G401 (cell line): ENCODE data around the gene HNRNPA1. TPM values are rescaled to one million over a fixed set of nuclear protein-coding genes. Genes with fewer than 3 reads are reported as not detected.
"Not testable (repeated sequence)": the region's sequence is repeated elsewhere in the genome, so short reads cannot be mapped to it uniquely, and the experiment has no call there.

Source experiments
- DNase-seq: peaks from one replicate; pipeline ENCODE4 v3.0.0-alpha.2; 2015; ENCODE audit warnings: low spot score
- in situ Hi-C: cut with HindIII; loops from 2 replicates; pipeline ENCODE4 v1.10.0; 2016; ENCODE audit warnings: low sequenced_read_pairs, mixed read lengths
- total RNA-seq: library from RNA; depleted of rRNA; stranded (reverse); fragments of >200 nt; shearing (Covaris generic); gene quantifications from 2 replicates; pipeline ENCODE4 v1.2.3, GENCODE V29; 2014

Gene HNRNPA1
- total RNA-seq, 1 experiment from 2014 or later: 417 TPM

DNA sequence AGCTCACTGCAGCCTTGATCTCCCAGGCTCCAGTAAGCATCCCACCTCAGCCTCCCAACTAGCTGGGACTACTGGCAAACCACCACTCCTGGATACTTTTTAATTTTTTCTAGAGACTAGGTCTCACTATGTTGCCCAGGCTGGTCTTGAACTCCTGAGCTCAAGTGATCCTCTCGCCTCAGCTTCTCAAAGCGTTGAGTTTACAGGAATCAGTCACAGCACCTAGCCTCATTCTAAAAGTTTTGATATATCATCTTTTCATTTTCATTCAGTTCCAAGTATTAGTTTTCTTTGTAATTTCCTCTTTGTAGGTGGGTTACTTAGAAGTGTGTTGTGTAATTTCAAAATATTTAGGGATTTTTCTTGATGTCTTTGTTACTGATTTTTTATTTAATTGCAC is 10.2 kb upstream of the HNRNPA1 start:
- in situ Hi-C loops: no loop called here
- no peak for DNase-seq

DNA sequence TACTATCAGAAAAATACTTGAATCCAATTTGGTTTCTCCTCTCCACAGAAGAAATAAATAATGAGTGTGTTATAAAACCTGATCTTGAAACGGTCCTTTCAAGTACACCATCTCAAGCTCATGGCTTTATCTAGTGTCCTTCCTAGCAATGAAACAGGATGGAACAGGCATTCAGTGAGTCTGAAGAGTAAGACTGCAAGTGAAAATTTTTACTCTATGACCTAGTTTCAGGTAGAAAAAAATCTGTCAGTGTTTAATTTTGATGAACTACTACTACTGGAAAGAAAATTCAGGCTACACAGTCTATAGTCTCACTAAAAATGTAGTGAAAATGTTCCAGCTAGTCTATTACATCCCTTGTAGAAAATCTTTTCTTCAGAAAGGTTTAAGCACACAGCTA is 8.3 kb upstream of the HNRNPA1 start:
- DNase-seq: no peak
- in situ Hi-C loops: no loop called here

DNA sequence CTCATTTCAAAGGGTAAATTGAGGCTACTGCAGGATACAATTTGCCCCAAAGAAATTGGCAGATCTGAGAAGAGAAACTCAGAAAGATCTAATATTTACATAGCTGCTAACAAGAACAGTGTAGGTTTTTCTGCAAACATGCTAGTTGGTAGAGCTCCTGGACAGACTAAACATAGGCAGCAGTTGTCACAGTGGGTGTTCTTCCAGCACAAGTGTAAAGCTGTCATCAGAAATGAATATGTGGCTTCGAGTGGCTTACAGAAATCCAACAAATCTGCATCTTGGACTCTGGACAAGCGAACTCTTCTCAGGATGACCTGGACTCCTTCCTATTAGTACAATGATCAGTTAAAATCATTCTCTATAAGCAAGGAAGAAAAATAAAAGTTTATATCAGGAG is 6.5 kb upstream of the HNRNPA1 start:
- DNase-seq: peak; percentile 95
- in situ Hi-C loops: no loop called here

DNA sequence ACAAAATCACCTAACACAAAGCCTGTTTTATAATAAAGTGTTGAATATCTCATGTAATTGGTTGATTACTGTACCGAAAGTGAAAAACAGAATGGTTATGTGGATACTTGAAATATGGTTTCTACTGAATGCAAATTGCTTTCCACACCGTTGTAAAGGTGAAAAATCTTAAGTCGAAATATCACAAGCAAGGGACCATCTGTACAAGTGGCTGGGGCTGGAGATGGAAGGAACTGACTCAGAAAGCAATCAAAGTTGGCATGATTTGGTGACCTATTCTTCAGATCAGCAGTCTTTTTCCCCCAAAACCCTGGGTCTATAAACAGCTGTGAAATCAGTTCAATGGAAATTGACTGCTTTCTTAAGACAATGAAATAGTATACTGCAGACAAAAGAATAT is 4.2 kb upstream of the HNRNPA1 start:
- in situ Hi-C loops: no loop called here
- DNase-seq: no peak

DNA sequence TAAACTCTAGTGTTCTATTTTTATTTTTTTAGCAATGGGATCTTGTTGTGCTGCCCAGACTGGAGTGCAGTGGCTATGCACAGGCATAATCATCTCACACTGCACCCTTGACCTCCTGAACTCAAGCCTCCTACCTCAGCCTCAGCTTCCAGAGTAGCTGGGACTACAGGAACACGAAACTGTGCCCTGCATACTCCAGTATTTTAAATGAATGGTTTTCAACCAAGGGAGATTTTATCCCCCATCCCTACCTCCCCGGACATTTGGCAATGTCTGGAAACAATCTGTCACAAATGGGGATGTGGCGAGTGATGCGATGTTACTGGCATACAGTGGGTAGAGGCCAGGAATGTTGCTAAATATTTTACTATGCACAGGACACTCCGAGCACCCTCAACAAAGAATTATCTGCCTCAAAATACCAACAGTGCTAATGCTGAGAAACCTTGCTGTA is 2.7 kb upstream of the HNRNPA1 start:
- DNase-seq: peak; percentile 32
- in situ Hi-C loops: no loop called here

DNA sequence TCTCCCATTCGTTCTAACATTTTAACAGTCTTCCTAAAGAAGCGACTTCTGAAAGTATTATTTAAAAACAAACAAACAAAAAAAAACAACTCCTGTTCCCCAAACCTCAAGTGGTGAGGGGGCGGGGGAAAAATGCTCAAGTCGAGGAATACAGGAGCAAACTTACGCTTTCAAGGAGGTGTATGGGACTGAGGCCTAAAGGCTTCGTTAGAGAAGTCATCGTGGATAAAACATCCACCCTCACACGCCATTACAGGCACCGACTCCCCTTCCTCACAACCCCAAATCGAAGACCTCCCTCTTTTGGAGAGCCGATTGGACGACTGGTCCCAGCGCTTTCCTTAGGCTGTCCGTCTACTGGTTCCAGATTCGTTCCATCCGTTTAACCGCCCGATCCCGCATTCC is 1.3 kb upstream of the HNRNPA1 start:
- no peak for DNase-seq
- in situ Hi-C loops: no loop called here

DNA sequence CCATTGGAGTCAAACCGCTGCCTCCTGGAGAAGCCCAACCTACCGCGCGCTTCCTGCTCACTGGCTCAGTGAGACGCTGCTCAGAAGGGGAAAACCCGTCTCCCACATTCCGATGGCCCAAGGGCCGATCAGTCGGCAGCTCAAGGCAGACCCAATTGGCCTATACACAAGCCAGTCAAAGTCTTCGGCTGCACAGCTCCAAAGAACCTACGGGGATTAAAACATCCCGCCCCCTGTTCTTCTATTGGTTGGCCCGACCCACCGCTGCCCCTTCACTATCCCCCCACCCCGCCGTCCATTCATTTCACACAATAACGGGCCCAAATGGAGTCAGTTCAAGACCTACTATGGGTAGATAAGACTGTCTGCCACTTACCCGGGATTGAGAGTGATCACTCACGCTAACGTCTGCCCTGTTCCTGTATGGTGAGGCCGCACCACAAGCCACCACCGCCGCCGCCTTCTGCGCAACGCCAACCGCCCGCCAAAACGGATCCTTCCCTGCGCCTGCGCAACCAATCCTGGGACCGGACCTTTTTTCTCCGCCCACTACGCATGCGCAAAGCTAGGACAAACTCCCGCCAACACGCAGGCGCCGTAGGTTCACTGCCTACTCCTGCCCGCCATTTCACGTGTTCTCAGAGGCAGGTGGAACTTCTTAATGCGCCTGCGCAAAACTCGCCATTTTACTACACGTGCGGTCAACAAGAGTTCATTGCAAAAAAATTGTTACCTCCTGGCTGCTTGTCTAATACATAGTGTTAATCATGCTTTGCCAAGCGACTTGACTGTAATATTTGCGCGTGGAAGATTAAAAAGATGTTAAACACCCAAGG is 676 bp upstream of the HNRNPA1 start, which contains the start of gene CBX5:
Gene CBX5 (minus strand): TSS at position 491 of the 836 bp plus-strand sequence. CDS start 22,472 bp downstream, outside the sequence.
- peak; percentile 100 for DNase-seq
- in situ Hi-C loops: no loop called here

DNA sequence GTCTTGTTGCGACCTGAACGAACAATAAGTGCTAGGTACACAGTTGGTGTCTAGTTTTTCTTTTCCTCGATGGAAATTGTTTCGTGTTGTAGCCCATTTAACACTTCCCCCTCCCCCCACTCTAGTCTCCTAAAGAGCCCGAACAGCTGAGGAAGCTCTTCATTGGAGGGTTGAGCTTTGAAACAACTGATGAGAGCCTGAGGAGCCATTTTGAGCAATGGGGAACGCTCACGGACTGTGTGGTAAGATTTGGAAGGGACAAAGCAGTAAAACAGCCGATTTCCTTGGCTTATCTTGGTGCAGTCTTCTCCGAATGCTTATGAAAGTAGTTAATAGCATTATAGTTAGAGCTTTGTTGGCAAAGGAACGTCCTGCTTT is 724 bp downstream of the HNRNPA1 start:
- in situ Hi-C loops, DNase-seq: not testable (repeated sequence)

DNA sequence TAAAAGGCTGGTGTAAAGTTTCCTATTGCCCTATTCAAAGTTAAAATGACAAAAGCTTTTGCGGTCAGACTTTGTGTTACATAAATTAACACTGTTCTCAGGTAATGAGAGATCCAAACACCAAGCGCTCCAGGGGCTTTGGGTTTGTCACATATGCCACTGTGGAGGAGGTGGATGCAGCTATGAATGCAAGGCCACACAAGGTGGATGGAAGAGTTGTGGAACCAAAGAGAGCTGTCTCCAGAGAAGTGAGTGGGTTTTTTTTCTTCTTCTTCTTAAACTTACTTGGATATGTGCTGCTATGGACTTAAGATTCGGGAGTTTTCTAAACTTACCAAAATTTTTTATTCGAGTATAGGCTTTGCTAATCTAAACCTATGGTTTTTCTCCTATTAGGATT is 1.2 kb downstream of the HNRNPA1 start:
- in situ Hi-C loops: not testable (repeated sequence)

DNA sequence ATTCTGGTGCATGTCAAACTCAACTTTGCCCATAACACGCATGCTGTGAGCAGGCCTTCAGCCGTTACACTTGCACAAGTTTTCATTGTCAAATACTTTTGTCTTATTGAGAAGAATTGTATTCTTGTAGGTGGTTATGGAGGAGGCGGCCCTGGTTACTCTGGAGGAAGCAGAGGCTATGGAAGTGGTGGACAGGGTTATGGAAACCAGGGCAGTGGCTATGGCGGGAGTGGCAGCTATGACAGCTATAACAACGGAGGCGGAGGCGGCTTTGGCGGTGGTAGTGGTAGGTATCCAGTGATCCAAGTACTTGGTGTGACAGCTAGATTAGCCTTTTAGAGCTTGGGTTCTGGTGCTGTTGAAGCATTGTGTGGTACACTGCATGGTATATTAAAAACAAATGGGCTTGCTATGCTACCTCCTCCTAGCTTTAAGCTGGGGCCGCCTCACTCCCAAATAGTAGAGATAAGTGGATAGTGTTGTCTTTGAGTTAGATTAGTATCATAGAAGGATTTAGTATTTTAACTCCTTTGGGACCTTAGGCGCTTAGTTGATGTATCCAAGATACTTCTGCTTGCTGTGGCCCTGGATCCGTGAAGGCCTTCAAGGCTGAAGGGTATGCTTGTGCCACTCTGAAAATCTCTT is 2.5 kb downstream of the HNRNPA1 start:
- in situ Hi-C loops: no loop called here
- DNase-seq: no peak

More for the DNA sequence above, 1.2 kb downstream of the HNRNPA1 start:
- DNase-seq: not testable (repeated sequence)

DNA sequence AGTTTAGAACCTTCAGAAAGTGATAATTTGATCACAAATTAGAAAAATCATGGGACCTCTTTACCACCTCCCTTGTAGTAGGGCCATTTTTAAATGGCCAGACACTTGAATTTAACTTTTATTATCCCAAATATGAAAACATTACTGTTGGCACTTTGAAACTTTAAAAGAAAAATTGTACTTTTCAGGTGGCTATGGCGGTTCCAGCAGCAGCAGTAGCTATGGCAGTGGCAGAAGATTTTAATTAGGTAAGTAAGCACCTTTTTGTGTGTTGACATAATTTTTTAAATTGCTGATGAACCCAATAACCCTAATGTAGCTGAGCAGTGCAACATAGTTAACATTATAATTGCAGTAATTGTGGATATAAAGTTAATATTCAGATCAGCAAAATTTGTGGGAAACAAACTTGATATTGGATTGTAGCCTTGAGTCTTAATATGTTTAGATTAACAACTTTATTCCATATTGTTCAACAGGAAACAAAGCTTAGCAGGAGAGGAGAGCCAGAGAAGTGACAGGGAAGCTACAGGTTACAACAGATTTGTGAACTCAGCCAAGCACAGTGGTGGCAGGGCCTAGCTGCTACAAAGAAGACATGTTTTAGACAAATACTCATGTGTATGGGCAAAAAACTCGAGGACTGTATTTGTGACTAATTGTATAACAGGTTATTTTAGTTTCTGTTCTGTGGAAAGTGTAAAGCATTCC is 3.7 kb downstream of the HNRNPA1 start:
- in situ Hi-C loops: not testable (repeated sequence)

DNA sequence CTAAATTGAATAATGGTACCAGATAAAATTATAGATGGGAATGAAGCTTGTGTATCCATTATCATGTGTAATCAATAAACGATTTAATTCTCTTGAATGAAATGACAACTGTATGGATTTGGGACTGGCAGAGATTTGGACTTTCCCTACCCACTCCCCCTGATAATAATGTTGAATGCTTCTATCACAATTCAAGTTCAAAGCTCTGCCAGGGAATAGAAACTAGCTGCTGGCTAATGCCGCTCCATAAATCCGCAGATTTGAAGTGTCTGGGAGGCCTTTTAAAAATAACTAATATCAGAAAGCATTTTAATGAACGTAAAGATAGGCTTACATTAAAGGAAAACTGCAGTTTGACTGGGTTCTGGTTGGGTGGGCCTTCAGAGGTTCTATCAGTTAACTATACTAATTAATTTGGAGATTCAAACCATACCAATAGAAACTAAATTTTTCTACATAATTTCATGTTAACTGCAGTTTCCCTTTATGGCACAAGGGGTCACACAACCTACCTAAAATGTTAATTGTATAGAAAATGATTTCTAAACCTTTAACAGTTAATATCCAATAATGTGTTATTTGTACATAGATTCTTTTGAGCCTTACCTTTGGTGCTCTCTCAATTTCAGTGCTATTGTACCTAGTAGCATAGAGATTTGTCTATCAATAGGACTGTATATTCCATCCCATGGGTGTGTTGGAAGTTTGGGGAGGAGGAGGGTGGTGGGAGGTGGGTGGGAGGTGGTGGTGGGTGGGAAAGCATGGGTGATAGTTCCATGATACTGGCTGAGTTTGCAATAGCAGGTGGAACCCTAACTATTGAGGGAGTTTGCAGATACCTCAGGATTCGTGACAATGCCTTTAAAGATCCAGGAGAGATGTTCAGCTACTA is 4.9 kb downstream of the HNRNPA1 start:
- in situ Hi-C loops: no loop called here
- no peak for DNase-seq

More for the DNA sequence above, 3.7 kb downstream of the HNRNPA1 start:
- DNase-seq: not testable (repeated sequence)

DNA sequence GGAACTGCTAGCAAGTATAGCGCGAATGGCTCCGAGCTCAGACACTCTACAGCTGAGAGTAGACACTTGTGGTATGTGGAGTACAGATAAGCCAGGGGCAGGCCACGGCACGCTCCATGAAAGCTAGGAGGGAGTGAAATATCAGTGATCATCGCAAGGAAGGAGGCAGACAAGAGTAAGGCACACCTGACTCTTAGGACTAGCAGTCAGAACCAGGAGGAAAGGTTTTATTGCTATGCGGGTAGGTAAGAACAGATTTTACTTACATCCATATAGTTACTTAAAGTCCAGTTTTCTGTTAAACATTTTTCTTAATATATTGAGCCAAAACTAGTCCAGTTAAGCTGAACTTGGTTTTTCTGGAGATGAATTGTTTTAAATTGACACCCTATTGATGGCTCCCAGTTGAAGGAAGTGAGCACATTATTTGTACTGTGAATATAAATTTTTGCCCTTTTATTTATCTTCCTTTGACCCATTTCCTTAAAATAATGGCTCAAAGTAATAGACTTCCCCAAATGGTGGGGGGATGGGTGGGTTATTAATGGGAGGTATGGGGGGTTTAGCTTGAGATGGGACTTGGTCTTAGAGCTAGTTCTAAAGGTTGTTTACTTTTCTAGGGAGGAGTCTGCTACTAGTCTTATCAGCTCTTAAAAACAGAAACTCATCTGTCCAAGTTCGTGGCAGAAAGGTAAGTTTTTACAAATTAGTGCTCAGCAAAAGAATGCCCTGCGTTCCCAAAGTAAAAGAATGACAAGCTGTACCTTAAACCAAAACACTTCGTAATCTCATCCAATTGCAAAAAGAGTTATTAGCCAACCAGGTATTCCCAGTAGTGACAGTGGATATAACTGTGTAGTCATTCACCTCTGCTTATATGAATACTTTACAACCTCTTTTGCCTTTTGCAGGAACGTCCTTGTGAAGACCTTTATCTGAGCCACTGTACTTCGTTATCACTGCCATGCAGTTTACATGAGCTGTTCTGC is 5.8 kb downstream of the HNRNPA1 start:
- in situ Hi-C loops: no loop called here
- no peak for DNase-seq

DNA sequence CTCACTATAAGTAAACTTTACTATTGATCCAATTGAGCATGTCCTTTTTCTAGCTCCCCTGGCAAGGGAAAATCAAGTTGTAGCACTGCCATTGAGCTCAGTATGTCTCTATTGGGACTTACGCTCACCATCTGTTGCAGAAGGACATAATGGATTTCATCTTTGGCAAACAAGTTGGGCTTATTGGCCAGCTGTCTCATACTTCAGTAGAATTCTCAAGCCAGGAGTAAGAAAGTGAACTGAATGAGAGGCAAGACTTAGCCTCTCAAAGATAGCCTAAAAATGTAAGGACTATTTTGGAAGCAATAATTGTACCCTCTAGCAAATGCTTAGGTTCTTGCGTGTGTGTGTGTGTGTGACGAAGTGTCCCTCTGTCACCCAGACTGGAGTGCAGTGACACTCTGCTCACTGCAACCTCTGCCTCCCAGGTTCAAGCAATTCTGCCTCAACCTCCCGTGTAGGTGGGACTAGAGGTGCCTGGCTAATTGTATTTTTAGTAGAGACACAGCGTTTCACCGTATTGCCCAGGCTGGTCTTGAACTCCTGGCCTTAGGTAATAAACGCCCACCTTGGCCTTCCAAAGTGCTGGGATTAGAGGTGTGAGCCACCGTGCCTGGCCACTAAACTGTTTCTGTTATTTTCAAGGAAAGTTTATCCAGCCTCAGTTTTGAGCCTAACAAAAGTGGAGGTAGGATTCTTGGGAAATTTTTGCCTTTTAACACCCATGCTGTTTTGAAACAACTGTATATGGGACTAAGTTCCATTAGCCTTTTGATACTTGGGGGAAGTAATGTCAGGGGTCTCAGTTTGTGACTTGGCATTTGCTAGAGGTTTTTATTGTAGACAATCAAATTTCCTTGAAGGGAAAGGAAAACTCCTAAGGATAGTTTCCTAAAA is 7.0 kb downstream of the HNRNPA1 start:
- in situ Hi-C loops: no loop called here

DNA sequence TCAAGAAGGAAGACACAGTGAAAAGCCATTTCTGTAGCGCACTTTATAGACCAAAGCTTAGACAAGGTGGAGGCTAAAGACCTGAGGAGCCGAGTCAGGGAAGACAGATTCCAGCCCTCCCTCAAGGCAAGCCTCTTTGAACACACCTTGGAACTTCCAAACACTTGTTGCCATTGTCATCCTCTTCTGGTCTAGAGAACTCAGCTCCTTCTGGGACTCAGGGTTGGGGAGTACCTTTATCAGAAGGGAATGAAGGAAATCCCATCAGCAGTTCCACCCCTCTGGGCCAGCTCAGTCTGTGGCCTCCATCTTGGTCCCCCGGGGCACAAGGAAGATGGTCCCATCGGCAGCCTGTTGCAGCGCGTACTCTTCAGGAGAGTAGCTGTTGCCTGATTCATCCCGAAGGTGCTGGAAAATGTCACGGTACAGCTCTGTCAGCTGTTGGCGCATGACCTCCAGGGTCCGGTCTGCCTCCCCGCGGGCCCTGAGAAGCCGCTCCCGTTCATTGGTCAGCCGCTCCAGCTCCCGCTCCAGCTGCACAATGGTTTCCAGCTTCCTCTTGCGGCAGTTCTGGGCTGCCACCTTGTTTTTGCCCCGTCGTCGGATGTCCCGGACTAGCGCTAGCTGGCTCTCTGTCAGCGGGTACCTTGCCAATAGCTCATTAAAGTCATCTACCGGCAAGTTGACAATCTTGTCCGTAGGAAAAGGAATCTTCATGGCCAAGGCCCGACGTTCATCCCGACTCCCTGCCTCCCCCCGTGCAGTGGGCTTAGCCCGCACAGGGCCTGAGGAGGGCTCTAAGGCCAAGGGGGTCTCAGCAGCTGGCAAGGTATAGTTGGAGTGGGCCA is 11.8 kb downstream of the HNRNPA1 start:
- DNase-seq: no peak
- in situ Hi-C loops: loop anchor here (5.0 kb wide), 1 partner anchor 35 kb away; the partner anchor contains the start of gene COPZ1

More for the DNA sequence above, 7.0 kb downstream of the HNRNPA1 start:
- peak; percentile 79 for DNase-seq

DNA sequence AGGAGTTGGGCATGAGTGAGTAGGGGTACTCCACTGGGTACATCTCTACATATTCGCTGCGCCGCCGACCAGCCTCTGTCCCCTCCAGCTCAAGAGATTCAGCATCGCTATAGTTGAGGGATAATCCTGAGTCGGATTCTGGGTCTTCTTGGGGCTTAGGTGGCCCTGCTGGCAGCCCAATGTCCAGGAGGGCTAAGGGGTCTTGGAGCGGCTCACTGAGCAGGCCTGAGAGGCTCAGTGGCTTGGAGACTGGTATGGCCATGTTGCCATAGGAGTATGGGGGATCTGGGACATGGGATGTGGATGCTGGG is 12.4 kb downstream of the HNRNPA1 start:
- DNase-seq: no peak
- in situ Hi-C loops: loop anchor here (5.0 kb wide), 1 partner anchor 34 kb away; the partner anchor contains the start of gene COPZ1
